ENCODE data around the gene CDC14A. TPM values are rescaled to one million over a fixed set of nuclear protein-coding genes. Genes with fewer than 3 reads are reported as not detected.
A peak's percentile ranks its signal among the peaks of the same experiment; 100 is the strongest.

Gene CDC14A
- total RNA-seq, 1 donor, result 167 TPM

- Histone ChIP-seq H3K4me1 (ENCODE audit: insufficient read depth, low read length) (peaks cover 23% of the 10 kb centered on the region), H3K4me3 (ENCODE audit: low read length) (no peak overlapping the region), H3K9me3 (ENCODE audit: low read depth, low read length) (no peaks in the 10 kb centered on the region), H3K27me3 (ENCODE audit: insufficient read depth, low read length) (no peaks in the 10 kb centered on the region)
Measured at GRCh38 chr1:100518023-100518422, 165.7 kb downstream of the CDC14A start.

- Histone ChIP-seq H3K4me1 (ENCODE audit: insufficient read depth, low read length) (peaks cover 31% of the 10 kb centered on the region), H3K9me3 (ENCODE audit: low read depth, low read length) (no peaks in the 10 kb centered on the region), H3K4me3 (ENCODE audit: low read length) (no peak overlapping the region)
Measured at GRCh38 chr1:100523038-100523652, 170.8 kb downstream of the CDC14A start.

GRCh38 chr1:100524355-100524754 is 172.0 kb downstream of the CDC14A start:
- H3K27me3 ChIP-seq (ENCODE audit: insufficient read depth, low read length), result no peaks in the 10 kb centered on the region
- H3K4me3 ChIP-seq (ENCODE audit: low read length), result no peak overlapping the region
- no peaks in the 10 kb centered on the region for H3K9me3 ChIP-seq (ENCODE audit: low read depth, low read length)
- H3K4me1 ChIP-seq (ENCODE audit: insufficient read depth, low read length), result peaks cover 38% of the 10 kb centered on the region

More at GRCh38 chr1:100523038-100523652, 170.8 kb downstream of the CDC14A start:
- H3K27me3 ChIP-seq (ENCODE audit: insufficient read depth, low read length), result no peaks in the 10 kb centered on the region

- Histone ChIP-seq H3K4me1 (ENCODE audit: insufficient read depth, low read length) (peaks cover 64% of the 10 kb centered on the region), H3K4me3 (ENCODE audit: low read length) (no peak overlapping the region), H3K9me3 (ENCODE audit: low read depth, low read length) (no peaks in the 10 kb centered on the region), H3K27me3 (ENCODE audit: insufficient read depth, low read length) (no peaks in the 10 kb centered on the region)
Measured at GRCh38 chr1:100526894-100527293, 174.6 kb downstream of the CDC14A start.

- Histone ChIP-seq H3K4me3 (ENCODE audit: low read length) (no peak overlapping the region), H3K27me3 (ENCODE audit: insufficient read depth, low read length) (no peaks in the 10 kb centered on the region), H3K4me1 (ENCODE audit: insufficient read depth, low read length) (peaks cover 66% of the 10 kb centered on the region), H3K9me3 (ENCODE audit: low read depth, low read length) (no peaks in the 10 kb centered on the region)
Measured at GRCh38 chr1:100528871-100529270, 176.6 kb downstream of the CDC14A start.

GRCh38 chr1:100530141-100530540 is 177.8 kb downstream of the CDC14A start:
- H3K27me3 ChIP-seq (ENCODE audit: insufficient read depth, low read length), result no peaks in the 10 kb centered on the region
- H3K9me3 ChIP-seq (ENCODE audit: low read depth, low read length), result no peaks in the 10 kb centered on the region
- no peak overlapping the region for H3K4me3 ChIP-seq (ENCODE audit: low read length)
- peaks cover 66% of the 10 kb centered on the region for H3K4me1 ChIP-seq (ENCODE audit: insufficient read depth, low read length)

GRCh38 chr1:100530880-100531487 is 178.7 kb downstream of the CDC14A start:
- no peaks in the 10 kb centered on the region for H3K27me3 ChIP-seq (ENCODE audit: insufficient read depth, low read length)
- no peaks in the 10 kb centered on the region for H3K9me3 ChIP-seq (ENCODE audit: low read depth, low read length)
- no peak overlapping the region for H3K4me3 ChIP-seq (ENCODE audit: low read length)
- H3K4me1 ChIP-seq (ENCODE audit: insufficient read depth, low read length), result peaks cover 74% of the 10 kb centered on the region

GRCh38 chr1:100532645-100533044 is 180.3 kb downstream of the CDC14A start:
- Histone ChIP-seq H3K4me3 (ENCODE audit: low read length) (no peak overlapping the region), H3K4me1 (ENCODE audit: insufficient read depth, low read length) (peaks cover 74% of the 10 kb centered on the region), H3K27me3 (ENCODE audit: insufficient read depth, low read length) (peaks cover 9% of the 10 kb centered on the region), H3K9me3 (ENCODE audit: low read depth, low read length) (no peaks in the 10 kb centered on the region)

- Histone ChIP-seq H3K4me3 (ENCODE audit: low read length) (no peak overlapping the region), H3K4me1 (ENCODE audit: insufficient read depth, low read length) (peaks cover 73% of the 10 kb centered on the region), H3K9me3 (ENCODE audit: low read depth, low read length) (no peaks in the 10 kb centered on the region), H3K27me3 (ENCODE audit: insufficient read depth, low read length) (peaks cover 27% of the 10 kb centered on the region)
Measured at GRCh38 chr1:100535264-100535663, 183.0 kb downstream of the CDC14A start.

GRCh38 chr1:100536031-100536430 is 183.7 kb downstream of the CDC14A start:
- Histone ChIP-seq H3K4me3 (ENCODE audit: low read length) (no peak overlapping the region), H3K27me3 (ENCODE audit: insufficient read depth, low read length) (peaks cover 35% of the 10 kb centered on the region), H3K4me1 (ENCODE audit: insufficient read depth, low read length) (peaks cover 67% of the 10 kb centered on the region), H3K9me3 (ENCODE audit: low read depth, low read length) (no peaks in the 10 kb centered on the region)

- H3K4me3 ChIP-seq (ENCODE audit: low read length), result peak overlapping the region; percentile 24
- H3K27me3 ChIP-seq (ENCODE audit: insufficient read depth, low read length), result peaks cover 38% of the 10 kb centered on the region
- peaks cover 38% of the 10 kb centered on the region for H3K4me1 ChIP-seq (ENCODE audit: insufficient read depth, low read length)
- no peaks in the 10 kb centered on the region for H3K9me3 ChIP-seq (ENCODE audit: low read depth, low read length)
Measured at GRCh38 chr1:100538913-100539835, 186.9 kb downstream of the CDC14A start.

- Histone ChIP-seq H3K9me3 (ENCODE audit: low read depth, low read length) (no peaks in the 10 kb centered on the region), H3K27me3 (ENCODE audit: insufficient read depth, low read length) (peaks cover 38% of the 10 kb centered on the region), H3K4me3 (ENCODE audit: low read length) (peak overlapping the region; percentile 24), H3K4me1 (ENCODE audit: insufficient read depth, low read length) (peaks cover 34% of the 10 kb centered on the region)
Measured at GRCh38 chr1:100539836-100540536, 187.7 kb downstream of the CDC14A start.

GRCh38 chr1:100542285-100542684 is 190.0 kb downstream of the CDC14A start:
- Histone ChIP-seq H3K9me3 (ENCODE audit: low read depth, low read length) (no peaks in the 10 kb centered on the region), H3K4me3 (ENCODE audit: low read length) (no peak overlapping the region), H3K27me3 (ENCODE audit: insufficient read depth, low read length) (peaks cover 30% of the 10 kb centered on the region), H3K4me1 (ENCODE audit: insufficient read depth, low read length) (peaks cover 23% of the 10 kb centered on the region)

GRCh38 chr1:100543640-100544039 is 191.3 kb downstream of the CDC14A start:
- no peak overlapping the region for H3K4me3 ChIP-seq (ENCODE audit: low read length)
- H3K4me1 ChIP-seq (ENCODE audit: insufficient read depth, low read length), result peaks cover 16% of the 10 kb centered on the region

GRCh38 chr1:100544791-100545190 is 192.5 kb downstream of the CDC14A start:
- Histone ChIP-seq H3K4me3 (ENCODE audit: low read length) (no peak overlapping the region), H3K4me1 (ENCODE audit: insufficient read depth, low read length) (peaks cover 7% of the 10 kb centered on the region), H3K27me3 (ENCODE audit: insufficient read depth, low read length) (peaks cover 15% of the 10 kb centered on the region), H3K9me3 (ENCODE audit: low read depth, low read length) (no peaks in the 10 kb centered on the region)

More at GRCh38 chr1:100543640-100544039, 191.3 kb downstream of the CDC14A start:
- Histone ChIP-seq H3K9me3 (ENCODE audit: low read depth, low read length) (no peaks in the 10 kb centered on the region), H3K27me3 (ENCODE audit: insufficient read depth, low read length) (peaks cover 21% of the 10 kb centered on the region)

All from mononuclear cell (primary cell).